GM18498 (cell line): ENCODE results near the gene RSAD1.

Experiments used
- ATAC-seq: cut with Tn5 transposase; IDR thresholded peaks from one replicate; pipeline ENCODE4 v1.9.1; 2021; ENCODE audit warnings: mild to moderate bottlenecking, moderate library complexity; ENCODE audit not compliant: unreplicated experiment

Gene RSAD1

DNA sequence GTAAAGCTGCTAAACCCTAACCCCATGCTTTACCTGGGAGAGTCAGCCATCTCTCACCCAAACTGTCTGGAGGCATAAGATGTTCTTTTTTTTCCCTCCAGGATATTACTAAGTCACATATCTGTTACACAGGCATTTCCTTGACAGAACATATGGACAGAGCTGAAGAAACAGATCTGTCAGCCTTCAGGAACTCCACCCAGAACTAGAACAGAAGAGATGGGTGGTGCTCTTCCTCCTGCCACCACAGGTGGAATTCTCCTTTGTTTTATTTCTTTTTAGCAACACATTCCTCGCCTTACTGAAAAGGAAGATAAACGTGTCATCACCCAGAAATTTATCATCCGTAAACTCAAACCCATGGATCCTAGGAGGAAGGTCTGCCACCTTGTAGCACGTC lies 38.4 kb downstream of the RSAD1 start:
- ATAC-seq = no peak

- ATAC-seq = no peak
Observed at GRCh38 chr17:50517504-50518383, 39.1 kb downstream of the RSAD1 start.

GRCh38 chr17:50518384-50519023 lies 39.8 kb downstream of the RSAD1 start:
- no peak for ATAC-seq

GRCh38 chr17:50519141-50519834 lies 40.6 kb downstream of the RSAD1 start:
- ATAC-seq = no peak

DNA sequence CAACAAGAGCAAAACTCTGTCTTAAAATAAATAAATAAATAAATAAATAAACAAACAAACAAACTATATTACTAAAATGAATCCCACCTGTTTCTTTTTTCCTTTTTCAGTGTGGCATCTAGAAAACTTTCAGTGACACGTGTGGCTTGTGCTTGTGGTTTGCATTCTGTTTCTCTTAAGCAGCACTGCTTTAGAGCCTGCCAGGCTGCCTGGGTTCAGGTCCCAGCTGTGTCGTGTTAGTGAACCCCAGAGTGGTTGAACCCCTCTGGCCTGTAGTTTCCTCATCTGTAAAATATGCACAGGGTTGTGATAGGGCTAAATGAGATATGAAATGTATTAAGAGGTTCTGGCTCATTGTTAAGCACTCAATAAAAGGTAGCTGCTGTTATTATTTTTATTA lies 41.8 kb downstream of the RSAD1 start:
- ATAC-seq = no peak

- no peak for ATAC-seq
Observed at GRCh38 chr17:50521514-50521913, 42.9 kb downstream of the RSAD1 start.

- ATAC-seq = no peak
Observed at GRCh38 chr17:50522766-50523165, 44.1 kb downstream of the RSAD1 start.

DNA sequence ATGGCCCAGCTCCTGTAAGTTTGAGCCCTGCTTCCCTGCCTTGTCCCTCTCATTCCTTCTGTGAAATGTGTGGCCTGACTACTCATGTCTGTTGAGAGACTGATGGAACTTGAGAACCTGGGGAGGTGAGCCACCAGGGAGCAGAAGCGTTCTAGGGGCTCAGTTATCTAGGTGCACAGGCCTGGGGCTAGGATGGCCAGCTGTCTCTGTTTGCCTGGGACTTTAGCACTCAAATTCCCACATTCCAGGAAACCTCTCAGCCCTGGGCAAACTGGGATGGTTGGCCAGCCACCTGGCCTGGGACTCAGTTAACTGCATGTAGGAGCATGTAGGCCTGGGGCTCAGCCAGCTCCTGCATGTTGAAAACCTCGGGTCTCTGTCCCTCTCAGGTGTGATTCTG lies 44.5 kb downstream of the RSAD1 start:
- ATAC-seq = no peak

GRCh38 chr17:50524838-50525237 lies 46.2 kb downstream of the RSAD1 start:
- no peak for ATAC-seq

DNA sequence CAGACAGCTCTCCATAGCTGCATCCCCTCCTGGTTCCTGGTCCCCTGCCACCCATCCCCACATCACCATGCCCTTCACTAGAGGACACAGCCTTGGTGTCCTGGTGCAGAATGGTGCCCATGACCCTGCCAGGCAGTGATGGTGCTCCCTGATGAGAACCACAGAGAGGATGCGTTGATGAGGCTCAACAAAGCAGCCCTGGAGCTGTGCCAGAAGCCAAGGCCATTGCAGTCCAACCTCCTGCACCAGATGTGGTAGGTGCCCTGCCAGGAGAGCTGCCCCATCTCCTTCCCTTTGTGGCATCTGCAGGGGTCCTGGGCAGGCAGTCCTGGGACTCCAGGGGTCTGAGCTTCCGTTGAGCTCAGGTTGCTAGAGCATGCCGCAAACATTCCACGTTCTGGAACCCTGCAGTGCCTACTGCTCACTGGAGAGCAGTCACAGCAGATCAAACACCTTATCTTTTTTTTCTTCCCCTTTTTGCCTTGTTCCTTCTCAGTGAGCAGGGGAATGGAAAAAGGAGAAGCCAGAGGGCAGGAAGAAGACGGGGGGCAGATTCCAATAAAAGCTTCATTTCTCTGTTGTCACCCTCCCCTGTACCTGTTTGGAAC lies 48.6 kb downstream of the RSAD1 start:
- ATAC-seq = no peak

DNA sequence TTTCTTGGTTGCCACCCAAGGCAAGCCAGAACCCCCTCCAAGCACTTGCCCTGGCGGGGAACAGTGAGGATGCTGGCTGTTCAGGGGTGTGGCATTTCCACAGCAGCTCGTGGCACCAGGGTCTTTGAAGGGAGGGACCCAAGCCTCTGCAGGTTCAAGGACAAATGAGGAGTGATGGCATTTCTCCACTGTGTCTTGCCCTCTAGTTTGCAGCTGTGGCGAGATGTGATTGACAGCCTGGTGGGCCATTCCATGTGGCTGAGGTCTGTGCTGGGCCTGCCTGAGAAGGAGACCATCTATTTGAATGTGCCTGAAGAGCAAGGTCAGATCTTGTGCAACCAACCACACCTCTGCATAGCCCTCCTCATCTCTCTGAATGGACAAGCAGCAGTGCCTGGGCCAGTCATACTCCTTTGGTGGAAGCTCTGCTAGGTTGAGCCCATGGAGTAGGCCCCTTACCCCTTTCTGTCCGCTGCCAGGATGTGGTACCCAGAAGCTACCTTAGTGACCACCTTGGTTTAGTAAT lies 49.4 kb downstream of the RSAD1 start:
- ATAC-seq = no peak

DNA sequence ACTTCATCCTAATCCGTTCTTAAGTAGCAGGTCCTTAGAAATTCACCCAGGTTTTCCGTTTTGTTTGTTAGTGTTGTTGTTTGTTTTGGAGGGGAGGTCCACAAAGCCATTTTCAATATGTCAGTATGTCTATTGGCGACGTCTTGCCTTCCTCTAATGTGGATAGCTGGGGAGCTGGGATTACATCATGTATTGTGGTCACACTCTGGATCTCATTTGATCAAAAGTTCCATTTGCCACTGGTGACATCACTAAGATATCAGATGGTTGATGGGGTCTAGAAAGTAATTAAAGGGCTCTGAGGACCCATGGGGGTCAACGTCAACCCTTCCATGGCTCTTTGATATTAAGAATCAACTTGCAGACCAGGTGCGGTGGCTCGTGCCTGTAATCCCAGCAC lies 51.2 kb downstream of the RSAD1 start:
- ATAC-seq = no peak

GRCh38 chr17:50531428-50532025 lies 52.9 kb downstream of the RSAD1 start:
- ATAC-seq = no peak

GRCh38 chr17:50532452-50533024 lies 53.9 kb downstream of the RSAD1 start, which contains the start of gene EPN3:
EPN3 (plus strand) TSS chr17:50532735; CDS start chr17:50536557, 3,822 bp downstream.
- no peak for ATAC-seq

- no peak for ATAC-seq
Observed at GRCh38 chr17:50533185-50533584, 54.5 kb downstream of the RSAD1 start.

GRCh38 chr17:50533720-50534148 lies 55.1 kb downstream of the RSAD1 start:
- ATAC-seq = no peak

DNA sequence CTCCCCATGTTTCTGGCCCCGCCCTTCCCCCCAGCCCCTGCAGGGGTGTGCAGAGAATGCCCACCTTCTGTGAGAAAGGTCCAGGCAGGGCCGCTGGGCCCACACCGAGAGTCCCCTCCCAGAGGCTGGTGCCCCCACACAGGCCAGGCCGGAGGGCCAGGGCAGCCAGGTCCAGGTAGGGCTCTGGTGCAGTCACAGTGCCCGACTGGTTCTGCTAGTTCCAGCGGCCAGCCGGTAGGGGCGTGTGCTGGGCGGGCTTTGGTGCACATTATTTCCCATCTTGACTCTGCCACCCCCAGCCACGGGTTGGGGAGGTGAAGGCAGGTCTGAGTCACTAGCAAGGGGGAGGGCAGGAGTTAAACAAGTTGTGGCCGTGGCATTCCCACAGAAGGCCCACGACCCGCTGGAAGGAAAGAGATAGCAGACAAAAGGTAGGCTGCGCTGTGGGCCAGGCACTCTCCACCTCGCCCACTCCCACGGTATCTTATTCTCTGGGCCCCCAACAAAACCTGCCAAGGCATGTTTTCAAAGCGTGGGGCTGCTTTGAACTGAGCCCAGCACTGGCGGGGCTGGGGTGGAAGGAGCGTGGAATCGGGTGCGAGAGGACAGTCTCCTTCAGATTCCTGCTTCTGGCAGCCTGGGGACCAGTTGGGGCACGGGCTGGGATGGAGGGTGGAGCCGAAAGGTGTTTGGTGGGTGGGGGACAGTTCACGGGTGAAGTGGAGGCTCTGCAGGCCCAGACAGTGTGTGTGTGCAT lies 55.7 kb downstream of the RSAD1 start:
- no peak for ATAC-seq

- no peak for ATAC-seq
Observed at GRCh38 chr17:50534979-50535326, 56.3 kb downstream of the RSAD1 start.

DNA sequence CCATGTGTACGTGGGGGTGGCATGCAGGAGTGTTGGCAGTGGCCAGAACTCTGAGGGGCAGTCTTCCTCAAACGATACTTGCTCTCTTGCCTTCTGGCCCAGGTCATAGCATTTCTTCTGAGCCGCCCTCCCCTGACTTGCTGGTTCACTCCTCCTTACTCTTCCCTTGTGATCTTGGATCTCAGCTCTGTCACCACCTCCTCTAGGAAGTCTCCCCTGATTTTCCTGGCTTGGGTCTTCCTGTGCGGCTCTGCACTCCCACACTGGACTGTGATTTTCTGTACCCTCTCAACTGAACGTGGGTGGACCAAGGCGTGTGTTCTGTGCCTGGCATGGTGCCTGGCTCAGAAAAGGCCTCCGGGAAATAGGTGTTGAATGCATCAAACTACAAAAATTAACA lies 56.7 kb downstream of the RSAD1 start:
- ATAC-seq = no peak
